GM15510 (cell line): ENCODE data around the gene SKA3.

ENCODE experiments used
- POLR2A ChIP-seq: IDR thresholded peaks from 3 replicates; pipeline ENCODE4 v1.6.1; 2011; ENCODE audit warnings: borderline replicate concordance; ENCODE audit not compliant: insufficient read length; ENCODE audit errors: extremely low read depth

The SKA3 gene

DNA sequence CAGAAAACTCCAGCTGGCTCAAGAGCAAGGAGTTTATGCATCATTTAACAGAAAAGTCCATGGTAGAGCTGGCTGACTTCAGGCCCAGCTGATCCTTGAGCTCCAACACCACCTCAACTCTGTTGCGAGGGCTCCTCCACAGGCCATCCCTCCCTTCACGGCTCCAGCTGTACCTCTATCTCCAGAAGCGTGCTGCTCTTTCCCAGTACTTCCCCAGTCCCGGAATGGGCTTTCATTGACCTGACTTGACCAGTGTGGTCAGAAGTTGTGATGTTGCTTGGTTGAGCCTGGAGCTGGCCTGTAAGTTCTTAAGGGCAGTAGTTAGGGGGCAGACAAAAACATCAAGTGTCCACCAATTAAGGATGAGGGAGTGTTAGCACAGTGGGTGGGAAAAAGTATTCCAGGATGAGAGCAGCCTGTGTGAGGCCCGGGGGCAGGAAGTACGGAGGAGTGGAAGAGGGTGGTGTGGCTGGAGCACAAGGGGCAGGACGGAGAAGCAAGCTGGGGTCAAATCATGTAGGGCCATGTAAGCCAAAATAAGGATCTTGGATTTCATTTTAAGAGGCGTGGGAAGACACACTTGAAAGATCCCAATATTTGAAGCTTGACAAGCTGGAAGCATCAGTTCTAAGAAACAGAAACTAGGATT lies 24.0 kb downstream of the SKA3 start:
- no peak for TF ChIP-seq POLR2A

DNA sequence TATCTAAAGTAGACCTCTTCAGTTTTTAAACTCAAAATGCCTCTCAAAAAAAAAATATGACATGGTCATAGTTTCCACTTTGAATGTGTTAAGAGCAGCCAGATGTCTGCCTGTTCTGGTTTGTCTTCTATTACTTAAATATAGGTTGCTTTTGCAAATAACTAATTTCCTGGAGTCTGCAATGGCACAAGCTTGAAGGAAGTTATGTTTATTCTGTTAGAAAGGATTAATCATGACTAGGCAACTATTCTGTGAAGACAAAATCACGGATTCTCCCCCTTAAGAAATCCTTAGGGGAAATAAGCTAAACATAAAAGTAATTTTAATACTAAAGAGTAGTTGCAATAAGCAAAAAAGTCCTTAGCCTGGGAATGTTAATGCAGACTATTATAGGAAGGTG lies 26.3 kb downstream of the SKA3 start:
- TF ChIP-seq POLR2A = no peak

DNA sequence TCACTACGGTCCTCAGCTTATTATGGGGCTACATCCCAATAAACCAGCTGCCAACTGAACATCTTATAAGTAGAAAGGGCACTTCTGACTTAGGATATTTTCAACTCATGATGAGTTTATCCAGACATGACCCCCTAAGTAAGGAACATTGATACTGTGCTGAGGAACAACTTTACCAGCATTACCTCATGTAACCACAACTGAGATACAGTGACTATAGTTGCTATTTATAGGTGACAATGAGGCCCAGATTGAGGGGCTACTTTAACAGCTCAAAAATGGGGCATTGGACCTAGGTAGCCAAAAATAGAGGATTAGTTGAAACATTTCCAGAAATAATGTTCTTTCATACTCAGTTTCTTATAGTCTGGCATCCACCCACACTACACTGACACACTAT lies 26.8 kb downstream of the SKA3 start:
- TF ChIP-seq POLR2A = no peak

DNA sequence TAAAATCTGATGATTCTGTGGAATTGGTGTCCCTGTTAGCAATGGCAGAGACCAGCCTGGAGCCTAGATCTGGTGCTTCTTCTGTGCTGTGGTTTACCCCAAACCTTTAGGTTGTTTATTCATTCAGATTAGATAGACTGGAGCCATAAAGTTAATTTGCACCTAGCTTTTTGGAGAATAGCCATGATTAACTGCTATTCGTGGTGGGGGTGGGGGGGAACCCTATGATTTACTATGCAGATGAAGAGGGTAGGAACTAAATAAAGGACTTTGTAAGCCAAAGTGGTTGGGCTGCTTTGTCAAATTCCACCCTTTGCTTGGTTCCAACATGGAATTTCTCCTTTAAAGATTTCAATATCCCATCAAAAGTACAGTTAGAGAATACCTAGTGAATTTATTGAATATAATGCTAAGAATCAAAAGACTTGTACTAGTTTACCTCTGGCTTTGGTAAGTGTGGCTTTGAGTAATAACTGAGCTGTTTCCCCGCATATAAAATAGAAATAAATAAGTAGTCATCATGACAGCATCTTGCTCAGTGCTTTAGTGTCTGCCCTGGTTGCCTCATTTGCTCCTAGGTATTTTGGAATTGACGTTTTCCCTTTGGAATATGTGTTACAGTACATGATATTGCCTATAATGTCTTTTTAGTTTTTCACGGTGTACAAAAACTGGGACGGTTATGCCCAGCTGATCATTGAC lies 27.6 kb downstream of the SKA3 start:
- TF ChIP-seq POLR2A = no peak

DNA sequence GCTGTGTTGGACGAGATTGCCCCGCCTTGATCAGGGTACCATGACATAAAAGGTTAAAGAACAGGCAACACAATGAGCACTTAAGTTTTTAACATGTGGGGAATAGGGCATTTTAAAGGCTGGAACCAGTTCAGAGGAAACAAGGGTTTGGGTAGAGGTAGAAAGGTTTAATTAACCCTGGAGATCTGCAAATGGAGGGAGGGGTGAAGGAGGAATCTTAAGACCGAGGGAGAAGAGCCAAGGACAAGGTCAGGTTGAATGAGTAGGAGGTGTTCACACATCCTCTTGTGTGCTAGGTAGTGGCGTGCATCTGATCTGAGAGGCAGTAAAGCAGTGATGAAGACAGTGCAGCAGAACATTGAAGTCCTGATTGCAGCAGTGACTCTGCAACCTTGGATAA lies 28.5 kb downstream of the SKA3 start:
- TF ChIP-seq POLR2A = no peak

DNA sequence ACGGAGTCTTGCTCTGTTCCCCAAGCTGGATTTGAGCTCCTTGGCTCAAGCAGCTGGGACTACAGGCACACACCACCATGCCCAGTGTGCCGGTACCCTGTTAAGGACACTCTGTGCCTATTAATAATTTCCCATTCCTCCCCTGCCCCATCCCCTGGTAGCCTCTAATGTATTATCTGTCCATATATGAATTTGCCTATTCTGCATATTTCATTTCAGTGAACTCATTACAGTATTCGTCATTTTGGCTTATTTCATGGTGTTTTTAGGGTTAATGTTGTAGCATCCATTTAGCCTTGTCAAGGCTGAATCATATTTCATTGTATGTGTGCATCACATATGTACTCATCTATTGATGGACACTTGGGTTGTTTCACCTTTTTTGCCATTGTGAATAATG lies 33.6 kb downstream of the SKA3 start:
- TF ChIP-seq POLR2A = no peak

DNA sequence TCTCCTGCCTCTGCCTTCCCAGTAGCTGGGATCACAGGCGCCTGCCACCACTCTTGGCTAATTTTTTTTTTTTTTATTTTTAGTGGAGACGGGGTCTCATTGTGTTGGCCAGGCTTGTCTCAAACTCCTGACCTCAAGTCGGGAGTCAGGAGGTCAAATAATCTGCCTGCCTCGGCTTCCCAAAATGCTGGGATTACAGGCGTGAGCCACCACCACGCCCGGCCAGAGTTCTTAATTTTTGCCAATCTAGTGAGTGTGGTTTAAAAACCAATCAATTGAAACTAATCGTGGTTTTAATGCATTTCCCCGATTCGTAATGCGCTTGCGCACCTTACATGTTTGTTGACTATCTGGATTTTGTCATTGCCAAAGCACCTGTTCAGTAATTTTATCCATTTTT lies 37.0 kb downstream of the SKA3 start:
- TF ChIP-seq POLR2A = no peak

DNA sequence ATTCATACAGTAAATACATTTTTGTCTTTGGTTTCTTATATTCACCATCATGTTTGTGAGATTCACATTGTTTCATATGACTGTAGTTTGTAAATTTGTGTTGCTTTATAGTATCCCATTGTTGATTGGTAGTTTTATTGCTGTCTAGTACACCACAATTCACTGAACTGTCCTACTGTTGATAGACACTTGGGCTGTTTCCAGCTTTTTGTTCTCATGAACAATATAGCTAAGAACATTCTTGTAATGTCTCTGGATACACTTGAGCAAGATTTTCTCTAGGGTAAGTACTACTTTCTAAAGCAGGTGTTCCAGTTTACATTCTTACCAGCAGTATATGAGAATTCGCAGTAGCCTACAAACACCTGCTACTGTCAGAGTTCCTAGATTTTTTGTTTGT lies 37.8 kb downstream of the SKA3 start:
- no peak for TF ChIP-seq POLR2A

DNA sequence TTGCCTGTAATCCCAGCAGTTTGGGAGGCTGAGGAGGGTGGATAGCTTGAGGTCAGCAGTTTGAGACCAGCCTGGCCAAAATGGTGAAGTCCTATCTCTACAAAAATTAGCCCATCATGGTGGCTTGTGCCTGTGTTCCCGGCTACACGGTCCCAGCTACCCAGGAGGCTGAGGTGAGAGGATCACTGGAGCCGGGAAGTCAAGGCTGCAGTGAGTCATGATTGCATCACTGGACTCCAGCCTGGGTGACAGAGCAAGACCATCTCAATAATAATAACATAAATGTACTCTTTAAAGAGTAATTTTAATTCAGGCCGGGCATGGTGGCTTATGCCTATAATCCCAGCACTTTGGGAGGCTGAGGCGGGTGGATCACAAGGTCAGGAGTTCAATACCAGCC lies 38.7 kb downstream of the SKA3 start:
- no peak for TF ChIP-seq POLR2A

DNA sequence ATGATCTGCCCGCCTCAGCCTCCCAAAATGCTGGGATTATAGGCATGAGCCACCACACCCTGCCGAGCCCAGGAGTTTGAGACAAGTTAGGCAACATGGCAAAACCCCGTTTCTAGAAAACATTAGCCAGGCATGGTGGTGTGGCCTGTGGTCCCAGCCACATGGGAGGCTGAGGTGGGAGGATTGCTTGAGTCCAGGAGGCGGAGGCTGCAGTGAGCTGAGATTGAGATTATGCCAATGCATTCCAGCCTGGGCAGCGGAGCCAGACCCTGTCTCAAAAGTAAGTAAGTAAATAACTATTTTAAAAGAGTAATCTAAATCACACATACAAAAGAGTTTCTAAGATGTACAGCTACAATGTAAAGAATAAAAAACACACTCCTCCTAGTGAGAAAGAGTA lies 41.9 kb downstream of the SKA3 start:
- TF ChIP-seq POLR2A = no peak

DNA sequence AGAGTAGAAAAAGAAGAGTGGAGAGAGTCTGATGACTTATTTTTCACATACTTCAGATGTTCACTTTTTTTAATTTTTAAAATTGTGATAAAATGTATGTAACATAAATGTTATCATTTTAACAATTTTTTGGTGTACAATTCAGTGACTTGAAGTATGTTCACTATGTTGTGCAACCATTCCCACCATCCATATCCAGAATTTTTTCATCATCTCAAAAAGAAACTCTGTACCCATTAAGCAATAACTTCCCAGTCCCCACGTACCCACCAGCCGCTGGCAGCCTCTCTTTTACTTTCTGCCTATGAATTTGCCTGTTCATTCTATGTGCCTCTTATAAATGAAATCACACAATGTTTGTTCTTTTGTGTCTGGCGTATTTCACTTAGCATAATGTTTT lies 43.3 kb downstream of the SKA3 start:
- no peak for TF ChIP-seq POLR2A

DNA sequence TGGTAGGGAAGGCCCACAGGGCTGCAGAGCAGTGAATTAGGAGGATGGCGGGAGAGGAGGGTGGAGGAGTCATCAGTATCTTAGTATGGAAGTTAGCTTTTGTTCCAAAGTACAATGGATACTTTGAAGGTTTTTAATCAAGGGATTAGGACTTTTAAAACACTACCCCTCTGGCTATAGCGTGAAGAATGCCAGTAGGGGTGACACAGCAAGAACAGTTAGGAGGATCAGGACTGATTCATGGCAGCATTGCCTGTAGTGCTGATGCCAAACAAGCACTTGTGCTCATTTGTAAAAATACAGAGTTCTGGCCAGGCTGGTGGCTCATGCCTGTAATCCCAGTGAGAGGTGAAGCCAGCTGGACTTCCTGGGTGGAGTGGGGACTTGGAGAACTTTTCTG lies 46.2 kb downstream of the SKA3 start:
- no peak for TF ChIP-seq POLR2A

DNA sequence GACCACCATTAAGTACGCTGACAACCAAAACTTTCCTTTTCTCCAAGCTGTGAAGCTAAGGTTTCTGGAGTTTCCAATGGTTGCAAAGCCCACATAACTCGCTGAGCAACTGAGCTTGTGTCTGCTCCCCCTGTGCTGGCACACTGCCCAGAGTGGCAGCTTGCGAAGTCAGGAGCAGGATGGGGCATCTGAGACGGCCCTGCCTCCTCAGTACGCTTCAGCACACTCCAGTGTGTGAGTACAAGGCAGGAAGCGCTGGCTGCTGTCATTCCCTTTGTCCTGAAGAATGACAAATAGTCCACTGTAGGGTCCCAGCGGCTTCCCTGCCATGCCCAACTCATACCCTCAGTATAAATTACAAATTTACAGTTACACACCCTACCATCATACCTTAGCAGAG lies 51.5 kb downstream of the SKA3 start:
- TF ChIP-seq POLR2A = no peak

DNA sequence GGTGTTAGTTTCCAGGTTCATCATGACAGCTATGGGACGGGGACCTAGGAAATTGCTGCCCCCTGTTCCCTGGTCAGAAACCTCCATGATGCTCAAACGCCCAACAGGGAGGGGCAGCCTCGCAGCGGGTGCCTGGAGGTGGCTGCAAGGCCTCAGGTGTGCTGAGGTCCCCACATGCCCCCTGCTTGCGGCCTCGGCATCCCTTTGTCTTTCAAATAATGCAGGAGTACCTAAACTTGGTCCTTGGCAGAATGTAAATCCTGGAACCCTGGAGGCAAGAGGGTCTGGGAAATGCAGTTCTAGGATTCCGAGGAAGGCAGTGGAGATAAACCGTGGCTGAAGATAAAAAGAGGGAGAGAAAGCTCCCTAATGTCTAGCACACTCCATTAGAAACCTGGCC lies 52.4 kb downstream of the SKA3 start:
- no peak for TF ChIP-seq POLR2A

DNA sequence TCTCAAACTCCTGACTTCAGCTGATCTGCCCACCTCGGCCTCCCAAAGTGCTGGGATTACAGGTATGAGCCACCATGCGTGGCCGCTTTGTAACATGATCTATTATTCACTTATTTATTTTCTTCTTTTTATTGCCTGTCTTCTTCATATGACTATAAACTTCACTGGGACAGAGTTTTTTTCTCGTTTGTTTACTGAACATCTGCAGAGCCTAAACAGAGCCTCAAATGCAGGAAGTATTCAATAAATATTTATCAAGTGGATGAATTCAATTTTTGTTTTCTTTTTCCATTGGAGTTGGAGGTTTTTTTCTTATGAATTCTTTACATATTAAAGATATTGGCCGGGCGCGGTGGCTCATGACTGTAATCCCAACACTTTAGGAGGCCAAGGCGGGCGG lies 54.7 kb downstream of the SKA3 start:
- no peak for TF ChIP-seq POLR2A

DNA sequence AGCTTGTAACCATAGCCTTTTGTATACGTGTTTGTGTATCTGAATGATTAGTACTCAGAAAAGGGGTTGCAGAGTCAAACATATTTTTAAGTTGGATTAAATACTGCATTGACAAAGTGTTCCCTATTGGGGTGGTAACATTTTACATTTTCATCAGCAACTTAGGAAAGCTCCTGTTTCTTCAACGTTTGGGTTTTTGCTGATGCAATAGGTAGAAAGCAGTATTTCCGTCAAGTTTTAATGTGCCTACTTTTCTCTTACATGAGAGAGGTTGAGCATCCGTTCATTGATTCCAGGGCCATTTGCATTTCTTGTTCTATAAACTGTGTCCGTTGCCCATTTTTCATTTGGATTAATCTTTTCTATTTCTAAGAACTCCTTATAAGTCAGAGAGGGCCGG lies 56.2 kb downstream of the SKA3 start:
- no peak for TF ChIP-seq POLR2A
